ENCODE measurements around the gene CACNA1S.

Gene CACNA1S

GRCh38 chr1:201063145-201063544 is 49.1 kb downstream of the CACNA1S start:
- Histone ChIP-seq H3K27ac (ENCODE audit: low read depth, low read length) (no peak overlapping the region), H4K20me1 (ENCODE audit: low read depth, low read length) (no peaks in the 10 kb centered on the region), H3K36me3 (ENCODE audit: low read length) (no peaks in the 10 kb centered on the region), H2AFZ (ENCODE audit: low read depth, low read length, severe bottlenecking) (no peak overlapping the region), H3K9me3 (ENCODE audit: insufficient read depth, low read length) (no peaks in the 10 kb centered on the region), H3K27me3 (ENCODE audit: low read length) (no peaks in the 10 kb centered on the region), H3K9me2 (replicated peaks; ENCODE audit: insufficient read depth, low read length) (no peaks in the 10 kb centered on the region), H3K4me3 (ENCODE audit: insufficient read depth, low read length, poor library complexity, severe bottlenecking) (no peak overlapping the region), H3K4me2 (ENCODE audit: low read depth, low read length, poor library complexity, severe bottlenecking) (no peak overlapping the region), H3K9ac (ENCODE audit: low read length) (no peak overlapping the region), H3F3A (ENCODE audit: insufficient read depth) (no peaks in the 10 kb centered on the region), H3K79me2 (ENCODE audit: insufficient read depth, low read length) (no peaks in the 10 kb centered on the region)
- no peak for TF ChIP-seq EZH2phosphoT487 (conservative IDR thresholded peaks at IDR 0.05; ENCODE audit: low read length)

- no peak overlapping the region for H2AFZ ChIP-seq (ENCODE audit: low read depth, low read length, severe bottlenecking)
- no peak overlapping the region for H3K27ac ChIP-seq (ENCODE audit: low read depth, low read length)
- H3K9ac ChIP-seq (ENCODE audit: low read length) = no peak overlapping the region
- no peaks in the 10 kb centered on the region for H4K20me1 ChIP-seq (ENCODE audit: low read depth, low read length)
- no peak for TF ChIP-seq CTCF (IDR thresholded peaks at IDR 0.05; ENCODE audit: insufficient read depth, low read length, poor library complexity, severe bottlenecking)
- TF ChIP-seq EZH2phosphoT487 (conservative IDR thresholded peaks at IDR 0.05; ENCODE audit: low read length) = no peak
- H3K4me3 ChIP-seq (ENCODE audit: insufficient read depth, low read length, poor library complexity, severe bottlenecking) = no peak overlapping the region
- no peaks in the 10 kb centered on the region for H3K9me2 ChIP-seq (replicated peaks; ENCODE audit: insufficient read depth, low read length)
- no peaks in the 10 kb centered on the region for H3K79me2 ChIP-seq (ENCODE audit: insufficient read depth, low read length)
- H3K36me3 ChIP-seq (ENCODE audit: low read length) = no peaks in the 10 kb centered on the region
- no peak overlapping the region for H3K4me2 ChIP-seq (ENCODE audit: low read depth, low read length, poor library complexity, severe bottlenecking)
- no peaks in the 10 kb centered on the region for H3K27me3 ChIP-seq (ENCODE audit: low read length)
- no peaks in the 10 kb centered on the region for H3F3A ChIP-seq (ENCODE audit: insufficient read depth)
- H3K9me3 ChIP-seq (ENCODE audit: insufficient read depth, low read length) = no peaks in the 10 kb centered on the region
Measured at GRCh38 chr1:201062511-201063091, 49.6 kb downstream of the CACNA1S start.

GRCh38 chr1:201061886-201062285 is 50.3 kb downstream of the CACNA1S start:
- no peak overlapping the region for H3K27ac ChIP-seq (ENCODE audit: low read depth, low read length)
- H4K20me1 ChIP-seq (ENCODE audit: low read depth, low read length) = no peaks in the 10 kb centered on the region
- no peaks in the 10 kb centered on the region for H3F3A ChIP-seq (ENCODE audit: insufficient read depth)
- no peaks in the 10 kb centered on the region for H3K79me2 ChIP-seq (ENCODE audit: insufficient read depth, low read length)
- TF ChIP-seq CTCF (IDR thresholded peaks at IDR 0.05; ENCODE audit: insufficient read depth, low read length, poor library complexity, severe bottlenecking) (no peak), EZH2phosphoT487 (conservative IDR thresholded peaks at IDR 0.05; ENCODE audit: low read length) (no peak)
- H2AFZ ChIP-seq (ENCODE audit: low read depth, low read length, severe bottlenecking) = no peak overlapping the region
- no peak overlapping the region for H3K4me2 ChIP-seq (ENCODE audit: low read depth, low read length, poor library complexity, severe bottlenecking)
- H3K36me3 ChIP-seq (ENCODE audit: low read length) = no peaks in the 10 kb centered on the region
- no peaks in the 10 kb centered on the region for H3K9me3 ChIP-seq (ENCODE audit: insufficient read depth, low read length)
- H3K27me3 ChIP-seq (ENCODE audit: low read length) = no peaks in the 10 kb centered on the region
- no peak overlapping the region for H3K9ac ChIP-seq (ENCODE audit: low read length)
- no peaks in the 10 kb centered on the region for H3K9me2 ChIP-seq (replicated peaks; ENCODE audit: insufficient read depth, low read length)
- no peak overlapping the region for H3K4me3 ChIP-seq (ENCODE audit: insufficient read depth, low read length, poor library complexity, severe bottlenecking)

GRCh38 chr1:201061049-201061448 is 51.2 kb downstream of the CACNA1S start:
- no peaks in the 10 kb centered on the region for H3K9me3 ChIP-seq (ENCODE audit: insufficient read depth, low read length)
- no peak overlapping the region for H3K4me3 ChIP-seq (ENCODE audit: insufficient read depth, low read length, poor library complexity, severe bottlenecking)
- H3K9ac ChIP-seq (ENCODE audit: low read length) = no peak overlapping the region
- H2AFZ ChIP-seq (ENCODE audit: low read depth, low read length, severe bottlenecking) = no peak overlapping the region
- H4K20me1 ChIP-seq (ENCODE audit: low read depth, low read length) = no peaks in the 10 kb centered on the region
- H3F3A ChIP-seq (ENCODE audit: insufficient read depth) = no peaks in the 10 kb centered on the region
- no peak overlapping the region for H3K4me2 ChIP-seq (ENCODE audit: low read depth, low read length, poor library complexity, severe bottlenecking)
- H3K79me2 ChIP-seq (ENCODE audit: insufficient read depth, low read length) = no peaks in the 10 kb centered on the region
- no peaks in the 10 kb centered on the region for H3K9me2 ChIP-seq (replicated peaks; ENCODE audit: insufficient read depth, low read length)
- H3K27ac ChIP-seq (ENCODE audit: low read depth, low read length) = no peak overlapping the region
- TF ChIP-seq EZH2phosphoT487 (conservative IDR thresholded peaks at IDR 0.05; ENCODE audit: low read length) (no peak), CTCF (IDR thresholded peaks at IDR 0.05; ENCODE audit: insufficient read depth, low read length, poor library complexity, severe bottlenecking) (no peak)
- no peaks in the 10 kb centered on the region for H3K36me3 ChIP-seq (ENCODE audit: low read length)
- no peaks in the 10 kb centered on the region for H3K27me3 ChIP-seq (ENCODE audit: low read length)
